AG04450 (cell line): ENCODE results near the gene BATF2. TPM values are rescaled to one million over a fixed set of nuclear protein-coding genes. Genes with fewer than 3 reads are reported as not detected.

Source experiments
- polyA plus RNA-seq: library from polyadenylated mRNA; depleted of rRNA; stranded (reverse); fragments of >200 nt; gene quantifications from 2 replicates; pipeline ENCODE4 v1.2.3, GENCODE V29; 2011; rRNA removed
- small RNA-seq: library from RNA; depleted of rRNA; stranded (forward); fragments of <200 nt; gene quantifications from one replicate; pipeline ENCODE3, GENCODE V24; 2012; ENCODE audit warnings: low read depth; ENCODE audit not compliant: insufficient read length

The BATF2 gene
- polyA plus RNA-seq, 1 experiment, result 1.5 TPM

Small RNAs within 50 kb of the gene (small RNA-seq; reads per million reads assigned to genes)
- not detected for gene MIR6879
- not detected for gene SNX15

Other genes starting within 250 kb of the BATF2 start
- 0.14 and 0.20 TPM in 2 replicates for gene PYGM, start 237.0 kb downstream of the BATF2 start, polyA plus RNA-seq
- 55.9 and 56.8 TPM in 2 replicates for gene SF1, start 218.4 kb downstream of the BATF2 start, polyA plus RNA-seq
- gene MAP4K2, start 193.8 kb downstream of the BATF2 start, polyA plus RNA-seq, result 9.9 and 14.1 TPM in 2 replicates
- gene MEN1, start 186.4 kb downstream of the BATF2 start, polyA plus RNA-seq, result 15.0 and 22.3 TPM in 2 replicates
- gene CDC42BPG, start 152.3 kb downstream of the BATF2 start, polyA plus RNA-seq, result 0.02 and 0.04 TPM in 2 replicates
- 56.1 and 77.7 TPM in 2 replicates for gene EHD1, start 118.3 kb downstream of the BATF2 start, polyA plus RNA-seq
- gene ATG2A, start 79.8 kb downstream of the BATF2 start, polyA plus RNA-seq, result 3.7 and 5.1 TPM in 2 replicates
- gene PPP2R5B, start 72.3 kb downstream of the BATF2 start, polyA plus RNA-seq, result 11.2 and 16.6 TPM in 2 replicates
- gene GPHA2, start 61.1 kb downstream of the BATF2 start, polyA plus RNA-seq, result not detected in 2 replicates
- gene MAJIN, start 24.9 kb downstream of the BATF2 start, polyA plus RNA-seq, result not detected in 2 replicates
- 60.7 and 76.5 TPM in 2 replicates for gene ARL2, start 17.2 kb upstream of the BATF2 start, polyA plus RNA-seq
- 8.0 and 10.5 TPM in 2 replicates for gene SNX15, start 30.5 kb upstream of the BATF2 start, polyA plus RNA-seq
- gene SAC3D1, start 44.2 kb upstream of the BATF2 start, polyA plus RNA-seq, result 4.5 and 5.3 TPM in 2 replicates
- gene NAALADL1, start 61.6 kb upstream of the BATF2 start, polyA plus RNA-seq, result 9.4 and 12.0 TPM in 2 replicates
- gene CDCA5, start 87.1 kb upstream of the BATF2 start, polyA plus RNA-seq, result 4.2 and 5.2 TPM in 2 replicates
- gene ZFPL1, start 87.3 kb upstream of the BATF2 start, polyA plus RNA-seq, result 30.9 and 39.1 TPM in 2 replicates
- 38.9 and 74.1 TPM in 2 replicates for gene VPS51, start 99.2 kb upstream of the BATF2 start, polyA plus RNA-seq
- 10.3 and 15.1 TPM in 2 replicates for gene TM7SF2, start 114.9 kb upstream of the BATF2 start, polyA plus RNA-seq
- 3.1 and 3.6 TPM in 2 replicates for gene ZNHIT2, start 120.7 kb upstream of the BATF2 start, polyA plus RNA-seq
- 426 and 504 TPM in 2 replicates for gene FAU, start 125.2 kb upstream of the BATF2 start, polyA plus RNA-seq
- 54.2 and 55.7 TPM in 2 replicates for gene MRPL49, start 125.3 kb upstream of the BATF2 start, polyA plus RNA-seq
- gene SYVN1, start 137.5 kb upstream of the BATF2 start, polyA plus RNA-seq, result 18.7 and 27.7 TPM in 2 replicates
- not detected in 2 replicates for gene SPDYC, start 173.3 kb upstream of the BATF2 start, polyA plus RNA-seq
- gene CAPN1, start 185.0 kb upstream of the BATF2 start, polyA plus RNA-seq, result 84.1 and 123 TPM in 2 replicates